ENCODE data around the gene GNG8.

DNA sequence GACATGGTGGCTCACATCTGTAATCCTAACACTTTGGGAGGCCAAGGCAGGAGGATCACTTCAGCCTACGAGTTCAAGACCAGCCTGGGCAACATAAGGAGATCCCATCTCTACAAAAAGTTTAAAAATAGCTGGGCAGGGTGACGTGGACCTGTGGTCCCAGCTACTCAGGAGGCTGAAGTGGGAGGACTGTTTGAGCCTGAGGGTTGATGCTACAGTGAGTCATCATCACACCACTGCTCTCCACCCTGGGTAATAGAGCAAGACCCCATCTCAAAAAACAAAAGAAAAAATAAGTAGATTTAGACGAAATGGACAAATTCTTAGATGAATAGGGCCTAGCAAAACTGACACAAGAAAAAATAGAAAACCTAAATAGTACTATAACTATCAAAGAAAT is 10.4 kb upstream of the GNG8 start:
- TF ChIP-seq, protein P1, sequence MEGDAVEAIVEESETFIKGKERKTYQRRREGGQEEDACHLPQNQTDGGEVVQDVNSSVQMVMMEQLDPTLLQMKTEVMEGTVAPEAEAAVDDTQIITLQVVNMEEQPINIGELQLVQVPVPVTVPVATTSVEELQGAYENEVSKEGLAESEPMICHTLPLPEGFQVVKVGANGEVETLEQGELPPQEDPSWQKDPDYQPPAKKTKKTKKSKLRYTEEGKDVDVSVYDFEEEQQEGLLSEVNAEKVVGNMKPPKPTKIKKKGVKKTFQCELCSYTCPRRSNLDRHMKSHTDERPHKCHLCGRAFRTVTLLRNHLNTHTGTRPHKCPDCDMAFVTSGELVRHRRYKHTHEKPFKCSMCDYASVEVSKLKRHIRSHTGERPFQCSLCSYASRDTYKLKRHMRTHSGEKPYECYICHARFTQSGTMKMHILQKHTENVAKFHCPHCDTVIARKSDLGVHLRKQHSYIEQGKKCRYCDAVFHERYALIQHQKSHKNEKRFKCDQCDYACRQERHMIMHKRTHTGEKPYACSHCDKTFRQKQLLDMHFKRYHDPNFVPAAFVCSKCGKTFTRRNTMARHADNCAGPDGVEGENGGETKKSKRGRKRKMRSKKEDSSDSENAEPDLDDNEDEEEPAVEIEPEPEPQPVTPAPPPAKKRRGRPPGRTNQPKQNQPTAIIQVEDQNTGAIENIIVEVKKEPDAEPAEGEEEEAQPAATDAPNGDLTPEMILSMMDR (IDR thresholded peaks at IDR 0.05): no peak
- TF ChIP-seq POLR2A (IDR thresholded peaks at IDR 0.05): no peak
- no peak for TF ChIP-seq POLR2AphosphoS5 (IDR thresholded peaks at IDR 0.05)
- TF ChIP-seq EP300 (IDR thresholded peaks at IDR 0.05): no peak
